OCI-LY3 (cell line): Measurements from ENCODE around the gene PTPRM.

Experiments used
- H2AFZ ChIP-seq: fragments of 200-600, 300-600 bp; shearing (Covaris generic); 2 replicates; pipeline ENCODE4 v1.6.0; 2014; ENCODE audit warnings: antibody characterized with exemption, low read depth, low read length
- H3K27ac ChIP-seq: fragments of 200-600, 300-600 bp; sonication (generic); 2 replicates; pipeline ENCODE4 v1.5.1; 2014; ENCODE audit warnings: mild to moderate bottlenecking, low read length, moderate library complexity, mixed read lengths
- H3K27me3 ChIP-seq: fragments of 200-600, 300-600 bp; sonication (generic); 2 replicates; pipeline ENCODE4 v1.6.1; 2014; ENCODE audit warnings: low read depth, low read length, mixed read lengths
- H3K36me3 ChIP-seq: fragments of 200-600, 300-600 bp; sonication (generic); replicated peaks from 2 replicates; pipeline ENCODE3; 2014; ENCODE audit warnings: low read depth, low read length, mixed read lengths
- H3K4me1 ChIP-seq: fragments of 300-600, 200-600 bp; sonication (generic); 2 replicates; pipeline ENCODE4 v1.6.1; 2014; ENCODE audit warnings: low read length, mixed read lengths
- H3K4me2 ChIP-seq: fragments of 200-600, 300-600 bp; sonication (generic); 2 replicates; pipeline ENCODE4 v1.6.1; 2014; ENCODE audit warnings: low read length, mixed read lengths
- H3K4me3 ChIP-seq: fragments of 300-600, 200-600 bp; sonication (generic); 2 replicates; pipeline ENCODE4 v1.5.1; 2014; ENCODE audit warnings: antibody characterized with exemption, mild to moderate bottlenecking, low read length, moderate library complexity
- H3K79me2 ChIP-seq: fragments of 300-600, 200-600 bp; shearing (Covaris generic); 2 replicates; pipeline ENCODE4 v1.6.1; 2014; ENCODE audit warnings: mild to moderate bottlenecking, low read length, mixed read lengths
- H3K9ac ChIP-seq: fragments of 300-600, 200-600 bp; shearing (Covaris generic); 2 replicates; pipeline ENCODE4 v1.6.0; 2014; ENCODE audit warnings: mild to moderate bottlenecking, low read length, moderate library complexity
- H3K9me3 ChIP-seq: fragments of 200-600, 300-600 bp; shearing (Covaris generic); 2 replicates; pipeline ENCODE4 v1.6.1; 2014; ENCODE audit warnings: low read length, mixed read lengths; ENCODE audit not compliant: insufficient read depth
- H4K20me1 ChIP-seq: fragments of 200-600, 300-600 bp; sonication (generic); 2 replicates; pipeline ENCODE4 v1.6.1; 2016; ENCODE audit warnings: low read length, mixed read lengths; ENCODE audit not compliant: insufficient read depth
- EZH2phosphoT487 ChIP-seq: fragments of 200-600 bp; shearing (Covaris generic); IDR thresholded peaks from 2 replicates; pipeline ENCODE4 v1.6.1; 2018; ENCODE audit warnings: antibody characterized with exemption, mixed run types, low read depth
- TF ChIP-seq, protein P1 (sequence below): fragments of 200-600, 300-600 bp; sonication (generic); IDR thresholded peaks from 2 replicates; pipeline ENCODE4 v1.5.1; 2014; ENCODE audit warnings: antibody characterized with exemption, low read length, low read depth

Gene PTPRM

DNA sequence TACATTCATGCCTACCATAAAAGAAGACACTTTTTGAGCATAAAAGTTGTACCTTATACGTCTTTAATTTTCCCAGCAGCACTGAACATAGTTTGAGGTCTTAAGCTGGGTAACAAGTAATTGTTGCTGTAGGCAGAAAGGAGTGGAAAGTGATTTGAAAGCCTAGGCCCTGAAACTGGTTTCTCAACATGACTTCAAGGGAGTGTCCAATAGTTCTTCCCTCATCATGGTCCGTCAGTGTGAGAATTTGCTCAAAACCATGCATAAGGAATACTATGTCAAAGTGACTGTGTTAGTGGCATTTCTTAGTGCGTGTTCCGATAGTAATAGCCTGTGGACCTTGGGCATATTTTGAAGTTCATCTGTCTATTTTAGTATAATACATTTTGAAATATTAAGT is 463.1 kb downstream of the PTPRM start:
- Histone ChIP-seq H3K27ac (no peak overlapping the region), H4K20me1 (no peaks in the 10 kb centered on the region), H3K4me3 (no peak overlapping the region), H3K9ac (no peak overlapping the region), H3K79me2 (no peaks in the 10 kb centered on the region), H3K4me2 (no peak overlapping the region), H3K4me1 (no peaks in the 10 kb centered on the region), H2AFZ (no peak overlapping the region), H3K27me3 (no peaks in the 10 kb centered on the region), H3K36me3 (no peaks in the 10 kb centered on the region), H3K9me3 (no peaks in the 10 kb centered on the region)
- TF ChIP-seq, protein P1, sequence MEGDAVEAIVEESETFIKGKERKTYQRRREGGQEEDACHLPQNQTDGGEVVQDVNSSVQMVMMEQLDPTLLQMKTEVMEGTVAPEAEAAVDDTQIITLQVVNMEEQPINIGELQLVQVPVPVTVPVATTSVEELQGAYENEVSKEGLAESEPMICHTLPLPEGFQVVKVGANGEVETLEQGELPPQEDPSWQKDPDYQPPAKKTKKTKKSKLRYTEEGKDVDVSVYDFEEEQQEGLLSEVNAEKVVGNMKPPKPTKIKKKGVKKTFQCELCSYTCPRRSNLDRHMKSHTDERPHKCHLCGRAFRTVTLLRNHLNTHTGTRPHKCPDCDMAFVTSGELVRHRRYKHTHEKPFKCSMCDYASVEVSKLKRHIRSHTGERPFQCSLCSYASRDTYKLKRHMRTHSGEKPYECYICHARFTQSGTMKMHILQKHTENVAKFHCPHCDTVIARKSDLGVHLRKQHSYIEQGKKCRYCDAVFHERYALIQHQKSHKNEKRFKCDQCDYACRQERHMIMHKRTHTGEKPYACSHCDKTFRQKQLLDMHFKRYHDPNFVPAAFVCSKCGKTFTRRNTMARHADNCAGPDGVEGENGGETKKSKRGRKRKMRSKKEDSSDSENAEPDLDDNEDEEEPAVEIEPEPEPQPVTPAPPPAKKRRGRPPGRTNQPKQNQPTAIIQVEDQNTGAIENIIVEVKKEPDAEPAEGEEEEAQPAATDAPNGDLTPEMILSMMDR = no peak
- TF ChIP-seq EZH2phosphoT487 = no peak

DNA sequence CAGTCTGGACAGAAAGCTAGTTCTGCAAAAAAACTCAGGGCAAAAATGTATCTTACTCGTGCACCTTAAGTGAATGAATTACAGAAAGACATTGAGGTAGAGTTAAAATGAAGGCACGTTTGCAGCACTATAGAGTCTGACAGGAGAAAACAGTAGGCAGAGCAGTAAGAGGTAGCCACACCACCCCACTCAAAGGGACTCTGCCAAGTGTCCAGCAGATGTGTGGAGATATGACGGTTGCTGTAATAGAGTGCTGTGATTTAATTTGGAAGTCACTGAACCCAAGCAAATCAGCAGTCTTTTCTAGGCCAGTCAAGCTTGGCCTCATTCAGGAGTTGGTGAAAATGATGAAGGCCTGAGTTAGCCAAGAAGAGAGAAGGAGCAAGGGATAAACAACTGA is 464.4 kb downstream of the PTPRM start:
- no peak overlapping the region for H3K9ac ChIP-seq
- no peaks in the 10 kb centered on the region for H3K27me3 ChIP-seq
- TF ChIP-seq EZH2phosphoT487 = no peak
- TF ChIP-seq, protein P1 = no peak
- H3K79me2 ChIP-seq = no peaks in the 10 kb centered on the region
- no peak overlapping the region for H3K27ac ChIP-seq
- H3K4me2 ChIP-seq = no peak overlapping the region
- H3K4me1 ChIP-seq = no peaks in the 10 kb centered on the region
- H3K9me3 ChIP-seq = no peaks in the 10 kb centered on the region
- no peak overlapping the region for H3K4me3 ChIP-seq
- no peaks in the 10 kb centered on the region for H3K36me3 ChIP-seq
- H4K20me1 ChIP-seq = no peaks in the 10 kb centered on the region
- H2AFZ ChIP-seq = no peak overlapping the region

DNA sequence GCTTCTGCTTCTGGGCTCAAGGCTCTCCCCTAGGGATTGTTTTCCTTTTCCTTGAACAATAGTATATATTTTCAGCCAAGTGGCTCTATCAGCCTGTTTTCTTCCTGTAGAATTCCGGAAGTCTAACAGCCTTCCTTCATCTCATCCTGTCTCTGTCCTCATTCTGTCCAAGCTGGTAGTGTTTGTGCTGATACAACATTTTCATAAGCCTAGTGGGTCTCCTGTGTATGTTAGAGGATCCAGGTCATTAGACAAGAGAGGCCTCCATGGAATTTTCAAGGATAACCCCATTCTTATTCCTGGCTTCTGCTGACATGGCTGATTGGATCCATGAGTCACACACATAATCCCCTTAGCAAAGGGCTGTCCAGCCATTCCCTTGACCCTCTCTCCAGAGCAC is 467.6 kb downstream of the PTPRM start:
- no peak overlapping the region for H3K9ac ChIP-seq

DNA sequence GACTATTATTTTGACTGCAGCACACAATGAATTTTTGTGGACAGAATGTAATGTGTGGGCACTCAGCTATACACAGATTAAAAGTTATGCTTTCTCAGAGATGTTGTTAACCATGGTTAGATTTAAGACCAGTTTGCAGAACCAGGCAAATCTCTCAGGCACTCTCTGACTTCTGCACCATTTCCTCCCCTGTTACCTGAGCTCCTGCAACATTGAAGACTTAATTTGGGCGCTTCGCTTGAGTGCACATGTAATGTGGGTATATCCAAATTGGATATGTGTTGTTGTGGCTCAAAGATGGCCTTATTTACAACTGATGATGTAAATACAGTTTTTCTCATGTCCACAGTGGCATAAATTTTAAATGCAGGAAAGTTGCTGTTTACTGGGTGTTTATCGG is 469.4 kb downstream of the PTPRM start:
- Histone ChIP-seq H3K9me3 (no peaks in the 10 kb centered on the region), H4K20me1 (no peaks in the 10 kb centered on the region), H2AFZ (no peak overlapping the region), H3K4me2 (no peak overlapping the region), H3K36me3 (no peaks in the 10 kb centered on the region), H3K79me2 (no peaks in the 10 kb centered on the region), H3K9ac (no peak overlapping the region), H3K27ac (no peak overlapping the region), H3K4me1 (no peaks in the 10 kb centered on the region), H3K4me3 (no peak overlapping the region), H3K27me3 (no peaks in the 10 kb centered on the region)
- no peak for TF ChIP-seq EZH2phosphoT487
- TF ChIP-seq, protein P1 = no peak

More for the DNA sequence above, 467.6 kb downstream of the PTPRM start:
- no peak overlapping the region for H3K4me2 ChIP-seq
- no peaks in the 10 kb centered on the region for H3K36me3 ChIP-seq
- H3K79me2 ChIP-seq = no peaks in the 10 kb centered on the region
- TF ChIP-seq, protein P1 = no peak
- TF ChIP-seq EZH2phosphoT487 = no peak
- no peaks in the 10 kb centered on the region for H3K9me3 ChIP-seq
- H3K4me3 ChIP-seq = no peak overlapping the region
- no peaks in the 10 kb centered on the region for H4K20me1 ChIP-seq
- no peaks in the 10 kb centered on the region for H3K27me3 ChIP-seq
- H3K27ac ChIP-seq = no peak overlapping the region
- no peaks in the 10 kb centered on the region for H3K4me1 ChIP-seq
- no peak overlapping the region for H2AFZ ChIP-seq
